HEK293 (cell line): Measurements from ENCODE around the gene CLASP1.

Experiments
- ZNF214 ChIP-seq: fragments of 450-650 bp; formaldehyde crosslinking; IDR thresholded peaks from 2 replicates; pipeline ENCODE4 v1.5.1; 2017; ENCODE audit warnings: missing biosample characterization, mild to moderate bottlenecking, missing genetic modification characterization, borderline replicate concordance
- ZNF324 ChIP-seq: fragments of 450-650 bp; formaldehyde crosslinking; IDR thresholded peaks from 2 replicates; pipeline ENCODE4 v1.5.1; 2016; ENCODE audit warnings: missing biosample characterization, missing genetic modification characterization
- TF ChIP-seq, protein P1 (sequence below): fragments of 450-650 bp; formaldehyde crosslinking; IDR thresholded peaks from 2 replicates; pipeline ENCODE4 v1.5.1; 2017; ENCODE audit warnings: missing biosample characterization, missing genetic modification characterization
- TF ChIP-seq, protein P2 (sequence below): fragments of 450-650 bp; formaldehyde crosslinking; IDR thresholded peaks from 2 replicates; pipeline ENCODE4 v1.5.0; 2017; ENCODE audit warnings: missing biosample characterization, missing genetic modification characterization, borderline replicate concordance

DNA sequence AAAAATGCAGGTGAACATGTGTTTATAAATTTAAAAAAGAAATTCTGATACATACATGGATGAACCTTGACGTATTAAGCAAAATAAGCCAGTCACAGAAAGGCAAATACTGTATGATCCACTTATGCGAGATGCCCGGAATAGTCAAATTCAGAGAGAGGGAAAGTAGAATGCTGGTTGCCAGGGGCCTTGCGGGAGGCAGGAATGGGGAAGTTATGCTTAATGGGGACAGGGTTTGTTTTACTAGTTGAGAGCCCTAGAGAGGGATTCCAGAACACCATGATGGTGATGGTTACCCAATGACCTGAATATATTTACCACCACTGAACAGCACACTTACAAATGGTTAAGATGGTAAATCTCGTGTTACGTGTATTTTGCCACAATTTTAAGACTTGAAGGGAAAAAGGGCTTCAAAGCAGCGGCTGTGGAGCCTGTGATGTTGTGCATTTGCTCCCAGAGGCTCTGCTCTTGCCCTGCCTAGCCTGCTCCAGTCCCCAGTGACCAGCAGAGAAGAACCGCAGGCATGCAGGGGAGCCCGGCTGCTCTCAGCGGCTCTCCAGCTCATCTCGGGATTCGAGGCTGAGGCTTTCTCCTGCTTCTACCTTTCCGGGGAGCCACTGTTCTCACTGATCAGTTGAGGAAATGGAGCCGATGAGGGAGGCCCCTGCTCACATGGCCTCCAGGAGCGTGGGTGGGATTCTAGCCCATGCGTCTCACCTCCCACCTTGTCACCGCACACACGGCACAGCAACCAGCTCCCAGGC is 312.6 kb downstream of the CLASP1 start:
- TF ChIP-seq, protein P1, sequence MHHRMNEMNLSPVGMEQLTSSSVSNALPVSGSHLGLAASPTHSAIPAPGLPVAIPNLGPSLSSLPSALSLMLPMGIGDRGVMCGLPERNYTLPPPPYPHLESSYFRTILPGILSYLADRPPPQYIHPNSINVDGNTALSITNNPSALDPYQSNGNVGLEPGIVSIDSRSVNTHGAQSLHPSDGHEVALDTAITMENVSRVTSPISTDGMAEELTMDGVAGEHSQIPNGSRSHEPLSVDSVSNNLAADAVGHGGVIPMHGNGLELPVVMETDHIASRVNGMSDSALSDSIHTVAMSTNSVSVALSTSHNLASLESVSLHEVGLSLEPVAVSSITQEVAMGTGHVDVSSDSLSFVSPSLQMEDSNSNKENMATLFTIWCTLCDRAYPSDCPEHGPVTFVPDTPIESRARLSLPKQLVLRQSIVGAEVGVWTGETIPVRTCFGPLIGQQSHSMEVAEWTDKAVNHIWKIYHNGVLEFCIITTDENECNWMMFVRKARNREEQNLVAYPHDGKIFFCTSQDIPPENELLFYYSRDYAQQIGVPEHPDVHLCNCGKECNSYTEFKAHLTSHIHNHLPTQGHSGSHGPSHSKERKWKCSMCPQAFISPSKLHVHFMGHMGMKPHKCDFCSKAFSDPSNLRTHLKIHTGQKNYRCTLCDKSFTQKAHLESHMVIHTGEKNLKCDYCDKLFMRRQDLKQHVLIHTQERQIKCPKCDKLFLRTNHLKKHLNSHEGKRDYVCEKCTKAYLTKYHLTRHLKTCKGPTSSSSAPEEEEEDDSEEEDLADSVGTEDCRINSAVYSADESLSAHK, result no peak
- TF ChIP-seq, protein P2, sequence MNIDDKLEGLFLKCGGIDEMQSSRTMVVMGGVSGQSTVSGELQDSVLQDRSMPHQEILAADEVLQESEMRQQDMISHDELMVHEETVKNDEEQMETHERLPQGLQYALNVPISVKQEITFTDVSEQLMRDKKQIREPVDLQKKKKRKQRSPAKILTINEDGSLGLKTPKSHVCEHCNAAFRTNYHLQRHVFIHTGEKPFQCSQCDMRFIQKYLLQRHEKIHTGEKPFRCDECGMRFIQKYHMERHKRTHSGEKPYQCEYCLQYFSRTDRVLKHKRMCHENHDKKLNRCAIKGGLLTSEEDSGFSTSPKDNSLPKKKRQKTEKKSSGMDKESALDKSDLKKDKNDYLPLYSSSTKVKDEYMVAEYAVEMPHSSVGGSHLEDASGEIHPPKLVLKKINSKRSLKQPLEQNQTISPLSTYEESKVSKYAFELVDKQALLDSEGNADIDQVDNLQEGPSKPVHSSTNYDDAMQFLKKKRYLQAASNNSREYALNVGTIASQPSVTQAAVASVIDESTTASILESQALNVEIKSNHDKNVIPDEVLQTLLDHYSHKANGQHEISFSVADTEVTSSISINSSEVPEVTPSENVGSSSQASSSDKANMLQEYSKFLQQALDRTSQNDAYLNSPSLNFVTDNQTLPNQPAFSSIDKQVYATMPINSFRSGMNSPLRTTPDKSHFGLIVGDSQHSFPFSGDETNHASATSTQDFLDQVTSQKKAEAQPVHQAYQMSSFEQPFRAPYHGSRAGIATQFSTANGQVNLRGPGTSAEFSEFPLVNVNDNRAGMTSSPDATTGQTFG (tag by site-specific recombination), result no peak
- TF ChIP-seq ZNF324 (tag by site-specific recombination), result no peak
- no peak for TF ChIP-seq ZNF214 (tag by site-specific recombination)
